ENCODE measurements around the gene DCST1. TPM values are rescaled to one million over a fixed set of nuclear protein-coding genes. Genes with fewer than 3 reads are reported as not detected.

Gene DCST1
- total RNA-seq, 4 donors from 2014 or later: 0.21 to 3.5 (median 0.90) TPM; not detected in 1

GRCh38 chr1:155023627-155024026 lies 10.0 kb upstream of the DCST1 start:
- no peak overlapping the region for H3K27ac ChIP-seq
- no peaks in the 10 kb centered on the region for H3K9me3 ChIP-seq
- WGBS, 2 donors: 80 to 86% methylated on average over 5 of the region's 5 CpGs
- no peak for TF ChIP-seq EP300 (IDR thresholded peaks at IDR 0.05)
- TF ChIP-seq, protein P1, sequence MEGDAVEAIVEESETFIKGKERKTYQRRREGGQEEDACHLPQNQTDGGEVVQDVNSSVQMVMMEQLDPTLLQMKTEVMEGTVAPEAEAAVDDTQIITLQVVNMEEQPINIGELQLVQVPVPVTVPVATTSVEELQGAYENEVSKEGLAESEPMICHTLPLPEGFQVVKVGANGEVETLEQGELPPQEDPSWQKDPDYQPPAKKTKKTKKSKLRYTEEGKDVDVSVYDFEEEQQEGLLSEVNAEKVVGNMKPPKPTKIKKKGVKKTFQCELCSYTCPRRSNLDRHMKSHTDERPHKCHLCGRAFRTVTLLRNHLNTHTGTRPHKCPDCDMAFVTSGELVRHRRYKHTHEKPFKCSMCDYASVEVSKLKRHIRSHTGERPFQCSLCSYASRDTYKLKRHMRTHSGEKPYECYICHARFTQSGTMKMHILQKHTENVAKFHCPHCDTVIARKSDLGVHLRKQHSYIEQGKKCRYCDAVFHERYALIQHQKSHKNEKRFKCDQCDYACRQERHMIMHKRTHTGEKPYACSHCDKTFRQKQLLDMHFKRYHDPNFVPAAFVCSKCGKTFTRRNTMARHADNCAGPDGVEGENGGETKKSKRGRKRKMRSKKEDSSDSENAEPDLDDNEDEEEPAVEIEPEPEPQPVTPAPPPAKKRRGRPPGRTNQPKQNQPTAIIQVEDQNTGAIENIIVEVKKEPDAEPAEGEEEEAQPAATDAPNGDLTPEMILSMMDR (IDR thresholded peaks at IDR 0.05): no peak
- no peak for TF ChIP-seq POLR2A (IDR thresholded peaks at IDR 0.05)
- H3K36me3 ChIP-seq: peaks cover 0 to 7% (median 0%) of the 10 kb centered on the region in 3 donors
- DNase-seq (ENCODE audit: low spot score in 2 of 2): no peak
- H3K4me1 ChIP-seq: peaks cover 0 to 23% (median 3%) of the 10 kb centered on the region in 4 donors
- no peaks in the 10 kb centered on the region for H3K27me3 ChIP-seq
- no peak overlapping the region for H3K4me3 ChIP-seq

DNA sequence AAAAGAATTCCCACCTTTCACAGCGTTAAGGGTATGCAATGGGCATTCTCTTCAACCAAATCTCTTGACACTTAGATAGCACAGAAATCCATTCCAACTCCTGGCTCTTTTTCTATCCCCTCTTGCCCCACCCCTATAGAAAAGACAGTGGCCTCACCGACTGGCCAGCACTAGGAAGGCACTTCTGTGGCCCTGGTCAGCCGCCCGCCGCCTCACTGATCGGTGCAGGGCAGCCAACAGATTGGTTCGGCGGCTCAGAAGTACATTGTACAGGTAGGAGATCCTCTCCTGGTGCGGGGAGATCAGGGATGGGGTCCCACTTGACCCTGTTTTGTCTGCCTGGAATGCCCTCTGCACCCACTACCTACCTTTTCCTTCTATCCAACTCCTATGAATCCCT lies 9.3 kb upstream of the DCST1 start:
- Histone ChIP-seq H3K4me3 (no peak overlapping the region), H3K27me3 (no peaks in the 10 kb centered on the region), H3K4me1 (peaks cover 0 to 16% (median 0%) of the 10 kb centered on the region in 4 donors), H3K36me3 (peaks cover 0 to 7% (median 0%) of the 10 kb centered on the region in 3 donors), H3K9me3 (no peaks in the 10 kb centered on the region), H3K27ac (no peak overlapping the region)
- WGBS, 2 donors: 87 to 88% methylated on average over 9 of the region's 9 CpGs
- TF ChIP-seq POLR2A (IDR thresholded peaks at IDR 0.05) (no peak), EP300 (IDR thresholded peaks at IDR 0.05) (no peak)
- TF ChIP-seq, protein P1 (IDR thresholded peaks at IDR 0.05): no peak
- DNase-seq (ENCODE audit: low spot score in 2 of 2): no peak

DNA sequence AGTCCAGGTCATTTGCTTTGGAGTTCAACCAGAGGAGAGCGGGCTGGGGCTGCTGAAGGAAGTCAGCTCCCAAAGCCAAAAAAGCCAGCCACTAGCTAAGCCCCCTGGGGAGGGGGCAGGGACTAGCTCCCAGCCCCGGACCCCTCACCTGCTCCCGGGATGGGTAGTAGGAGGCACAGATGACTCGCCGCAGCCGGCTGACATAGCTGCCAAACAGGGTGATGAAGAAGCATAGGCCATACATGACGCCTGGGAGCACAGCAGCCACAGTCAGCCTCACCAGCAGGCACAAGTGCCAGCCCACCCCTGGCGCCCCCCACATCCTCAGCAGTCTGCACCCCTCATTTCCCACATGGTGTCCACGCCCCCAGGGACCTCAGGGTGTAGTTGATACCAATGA lies 7.5 kb upstream of the DCST1 start:
- TF ChIP-seq, protein P1 (IDR thresholded peaks at IDR 0.05): no peak
- TF ChIP-seq EP300 (IDR thresholded peaks at IDR 0.05): no peak
- TF ChIP-seq POLR2A (IDR thresholded peaks at IDR 0.05): no peak
- 65 to 67% methylated on average over 9 of the region's 9 CpGs for WGBS, 2 donors
- no peak overlapping the region for H3K27ac ChIP-seq
- no peaks in the 10 kb centered on the region for H3K27me3 ChIP-seq
- no peak overlapping the region for H3K4me3 ChIP-seq
- H3K4me1 ChIP-seq: peaks cover 0 to 7% (median 0%) of the 10 kb centered on the region in 4 donors
- H3K9me3 ChIP-seq: no peaks in the 10 kb centered on the region
- peaks cover 0 to 7% (median 0%) of the 10 kb centered on the region in 3 donors for H3K36me3 ChIP-seq
- no peak for DNase-seq (ENCODE audit: low spot score in 2 of 2)

DNA sequence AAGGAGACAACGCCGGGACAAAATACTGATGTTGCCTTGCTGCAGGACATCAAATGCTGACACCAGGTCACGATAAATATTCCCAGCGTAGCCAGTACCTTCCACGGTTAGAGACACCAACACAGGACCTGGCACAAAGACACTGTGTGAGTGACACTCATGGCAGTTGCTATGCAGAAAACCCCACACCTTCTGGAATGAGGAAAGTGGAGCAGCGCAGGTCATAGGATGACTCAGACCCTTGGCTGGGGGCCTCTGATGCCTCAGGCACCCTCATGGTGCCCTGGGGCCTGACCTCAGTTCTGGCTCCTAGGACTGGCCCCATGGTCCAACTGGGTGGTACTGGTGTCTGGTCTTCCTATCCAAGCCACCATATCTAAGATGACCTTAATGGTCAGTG lies 7.0 kb upstream of the DCST1 start:
- TF ChIP-seq POLR2A (IDR thresholded peaks at IDR 0.05) (no peak), EP300 (IDR thresholded peaks at IDR 0.05) (no peak)
- TF ChIP-seq, protein P1 (IDR thresholded peaks at IDR 0.05): no peak
- Histone ChIP-seq H3K4me3 (no peak overlapping the region), H3K36me3 (peaks cover 0 to 7% (median 0%) of the 10 kb centered on the region in 3 donors), H3K9me3 (no peaks in the 10 kb centered on the region), H3K27ac (no peak overlapping the region), H3K4me1 (peaks cover 0 to 7% (median 0%) of the 10 kb centered on the region in 4 donors), H3K27me3 (no peaks in the 10 kb centered on the region)
- WGBS, 2 donors: 88 to 90% methylated on average over 6 of the region's 6 CpGs
- no peak for DNase-seq (ENCODE audit: low spot score in 2 of 2)

DNA sequence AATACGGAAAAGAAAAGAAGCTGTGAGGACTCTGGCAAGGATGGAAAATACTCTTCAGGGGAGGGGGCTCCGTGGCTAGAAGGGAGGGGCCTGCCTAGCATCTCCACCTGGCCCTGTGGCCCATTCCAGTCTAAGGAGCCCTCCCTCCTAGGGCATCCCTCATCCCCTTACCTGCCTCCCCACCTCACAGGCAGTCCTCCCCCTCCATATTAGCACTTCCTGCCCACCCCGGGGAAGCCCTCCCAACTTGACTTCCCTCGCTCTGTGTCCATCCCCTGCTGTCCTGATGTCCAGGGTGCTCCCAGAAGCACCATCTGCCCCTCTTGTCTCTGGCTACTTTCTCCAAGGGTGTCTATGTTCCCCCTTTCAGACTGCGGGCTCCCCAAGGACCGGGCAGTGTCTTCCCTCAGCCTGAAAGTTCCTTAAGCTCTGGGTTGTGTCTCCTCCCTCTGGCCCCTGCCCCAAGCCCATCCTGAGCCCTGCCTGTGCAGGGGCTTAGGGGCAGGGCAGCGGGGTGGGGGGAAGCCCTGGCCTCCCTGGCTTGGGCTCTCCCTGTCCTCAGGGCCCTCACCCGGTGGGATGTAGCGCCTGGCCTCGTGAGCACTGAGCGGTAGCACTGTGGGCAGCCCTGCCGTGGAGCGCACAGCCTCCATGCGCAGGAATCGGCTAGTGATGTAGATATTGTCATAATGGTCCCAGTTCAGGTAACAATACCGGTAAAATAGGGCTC lies 3.9 kb upstream of the DCST1 start:
- no peak overlapping the region for H3K4me3 ChIP-seq
- no peak for DNase-seq (ENCODE audit: low spot score in 2 of 2)
- WGBS, 2 donors: 76 to 80% methylated on average over 7 to 15 of the region's 16 CpGs

More for the DNA sequence above, 3.9 kb upstream of the DCST1 start:
- H3K36me3 ChIP-seq: no peaks in the 10 kb centered on the region
- no peaks in the 10 kb centered on the region for H3K27me3 ChIP-seq
- H3K27ac ChIP-seq: no peak overlapping the region
- no peaks in the 10 kb centered on the region for H3K9me3 ChIP-seq
- TF ChIP-seq POLR2A (IDR thresholded peaks at IDR 0.05) (no peak), EP300 (IDR thresholded peaks at IDR 0.05) (no peak)
- TF ChIP-seq, protein P1 (IDR thresholded peaks at IDR 0.05): no peak
- H3K4me1 ChIP-seq: no peaks in the 10 kb centered on the region

Data from tibial nerve (tissue), 4 donors.